ENCODE measurements around the gene MSTN. TPM values are rescaled to one million over a fixed set of nuclear protein-coding genes. Genes with fewer than 3 reads are reported as not detected.

Gene MSTN
- total and polyA plus RNA-seq, 2 experiments from 2014 or later: 0.21 TPM; not detected in 1

- TF ChIP-seq ZNF462 (CRISPR knock-in tag; IDR thresholded peaks at IDR 0.05) (no peak), CTCF (conservative IDR thresholded peaks at IDR 0.05; ENCODE audit: low read depth in 2 of 2) (no peak)
These were observed 476 bp downstream of the MSTN start (continued) for GRCh38 chr2:190062053-190062452.

GRCh38 chr2:190060626-190061025 lies 1.9 kb downstream of the MSTN start:
- no peaks in the 10 kb centered on the region for H3K79me2 ChIP-seq (replicated peaks; ENCODE audit: insufficient read depth)
- H3F3A ChIP-seq (replicated peaks; ENCODE audit: low read depth): no peaks in the 10 kb centered on the region
- Mint-ChIP-seq H3K27ac (no peak overlapping the region), H3K36me3 (ENCODE audit: low read depth) (no peaks in the 10 kb centered on the region), H3K27me3 (ENCODE audit: insufficient read depth, low read depth, poor library complexity) (no peaks in the 10 kb centered on the region), H3K4me1 (no peaks in the 10 kb centered on the region), H3K9me3 (no peaks in the 10 kb centered on the region), H3K4me3 (no peak overlapping the region)
- no peak overlapping the region for H3K27ac ChIP-seq (ENCODE audit: low read depth)
- H3K9me2 ChIP-seq (ENCODE audit: insufficient read depth): no peaks in the 10 kb centered on the region
- H3K36me3 ChIP-seq (ENCODE audit: insufficient read depth): no peaks in the 10 kb centered on the region
- ATAC-seq: no peak
- H3K4me2 ChIP-seq: no peak overlapping the region
- H3K4me3 ChIP-seq: no peak overlapping the region
- H3K4me1 ChIP-seq (ENCODE audit: insufficient read depth): no peaks in the 10 kb centered on the region
- H4K20me1 ChIP-seq (replicated peaks; ENCODE audit: insufficient read depth): no peaks in the 10 kb centered on the region
- no peak for DNase-seq (ENCODE audit: low spot score)
- H2AFZ ChIP-seq: no peak overlapping the region
- no peaks in the 10 kb centered on the region for H3K27me3 ChIP-seq (ENCODE audit: insufficient read depth)
- TF ChIP-seq NANOG (IDR thresholded peaks at IDR 0.05; ENCODE audit: borderline replicate concordance) (no peak), EZH2phosphoT487 (IDR thresholded peaks at IDR 0.05; ENCODE audit: unreplicated experiment) (no peak), JUNB (IDR thresholded peaks at IDR 0.05; ENCODE audit: unreplicated experiment) (no peak), REST (IDR thresholded peaks at IDR 0.05; ENCODE audit: unreplicated experiment) (no peak), ZNF114 (CRISPR knock-in tag; IDR thresholded peaks at IDR 0.05) (no peak), CREB1 (CRISPR knock-in tag; IDR thresholded peaks at IDR 0.05; ENCODE audit: low read depth) (no peak)

All from GM23338 (cell line).